HG02970 (cell line): ENCODE results near the gene PTGER4.
A peak's percentile ranks its signal among the peaks of the same experiment; 100 is the strongest.

Experiments used
- ATAC-seq: cut with Tn5 transposase; IDR thresholded peaks from one replicate; pipeline ENCODE4 v1.9.1; 2021; ENCODE audit warnings: mild to moderate bottlenecking, moderate library complexity, moderate number of reproducible peaks; ENCODE audit not compliant: unreplicated experiment, low FRiP score

PTGER4 gene

DNA sequence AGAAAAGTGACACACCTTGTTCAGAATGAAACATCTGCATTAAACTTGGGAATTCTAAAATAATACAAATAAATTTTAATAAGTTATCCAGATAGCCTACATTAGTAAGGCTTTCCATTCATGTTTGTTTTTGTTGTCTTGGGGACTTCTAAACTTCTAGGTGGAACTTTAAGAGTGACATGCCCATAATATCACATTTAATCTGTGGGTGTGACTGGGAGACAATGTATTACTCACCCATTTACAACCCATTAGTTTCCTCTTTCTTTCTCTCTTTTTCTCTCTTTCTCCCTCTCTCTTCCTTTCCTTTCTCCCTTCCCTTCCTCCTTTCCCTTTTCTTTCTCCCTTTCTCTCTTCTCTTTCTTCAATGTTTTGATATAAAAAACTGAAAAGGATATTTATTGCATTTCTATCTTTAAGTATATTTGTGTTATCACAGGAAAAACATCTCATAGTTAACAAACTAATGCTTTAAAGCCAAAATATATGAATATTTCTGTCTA, 12.5 kb upstream of the PTGER4 start:
- ATAC-seq: no peak

DNA sequence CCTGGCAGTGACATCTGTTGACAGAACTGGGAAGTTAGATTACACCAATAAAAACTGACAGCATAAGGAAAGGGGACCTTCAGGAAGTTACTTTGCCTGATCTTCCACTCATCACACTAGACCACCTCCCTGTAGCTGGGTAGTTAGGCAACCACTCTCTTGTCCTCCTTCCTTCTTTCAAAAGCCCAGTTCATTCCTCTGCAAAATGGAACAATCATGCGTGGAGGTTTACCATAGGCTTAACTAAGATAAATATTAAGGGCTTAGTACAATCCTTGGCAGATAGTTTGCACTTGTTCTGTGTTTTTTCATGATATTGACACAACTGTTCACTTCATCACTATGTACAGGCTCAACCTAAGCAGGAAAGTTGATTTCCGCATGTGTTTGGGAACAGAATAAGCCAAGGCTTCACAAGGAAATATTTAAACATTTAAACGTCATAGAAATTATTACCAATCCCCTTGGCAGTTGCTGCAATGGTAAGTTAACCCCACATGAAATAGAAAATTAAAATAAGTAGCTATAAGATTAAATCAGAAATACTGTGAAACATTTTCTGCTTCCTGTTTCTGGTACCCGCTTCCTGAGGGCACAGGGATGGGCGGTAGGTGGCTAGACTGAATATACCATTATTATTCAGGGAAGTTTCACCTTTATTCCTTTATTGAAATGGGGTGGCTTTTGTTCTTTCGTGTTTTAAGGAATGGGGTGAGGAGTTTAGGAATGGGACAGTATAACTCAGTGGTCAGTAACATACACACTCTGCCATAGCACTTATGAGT, 9.9 kb upstream of the PTGER4 start:
- no peak for ATAC-seq

DNA sequence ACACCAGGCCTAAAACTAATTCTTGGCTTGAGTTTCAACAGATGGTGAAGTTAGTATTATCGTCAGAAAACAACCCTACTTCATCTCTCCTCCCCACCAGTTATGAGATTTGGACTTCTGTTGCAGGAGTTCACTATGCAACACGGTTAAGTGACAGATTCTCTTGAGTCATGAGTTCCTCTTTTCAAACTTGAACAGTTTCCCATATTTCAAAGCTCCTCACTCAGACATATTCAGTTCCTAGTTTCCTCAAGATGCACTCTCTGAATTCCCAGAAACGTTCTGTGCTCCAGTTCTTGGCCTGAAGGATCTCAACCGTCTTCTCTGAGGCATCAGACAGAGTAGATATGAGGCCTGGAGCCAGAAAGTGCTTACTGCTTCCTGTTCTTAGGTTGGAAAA, 7.3 kb upstream of the PTGER4 start:
- no peak for ATAC-seq

- no peak for ATAC-seq
These were observed 5.0 kb upstream of the PTGER4 start for GRCh38 chr5:40674661-40675235.

DNA sequence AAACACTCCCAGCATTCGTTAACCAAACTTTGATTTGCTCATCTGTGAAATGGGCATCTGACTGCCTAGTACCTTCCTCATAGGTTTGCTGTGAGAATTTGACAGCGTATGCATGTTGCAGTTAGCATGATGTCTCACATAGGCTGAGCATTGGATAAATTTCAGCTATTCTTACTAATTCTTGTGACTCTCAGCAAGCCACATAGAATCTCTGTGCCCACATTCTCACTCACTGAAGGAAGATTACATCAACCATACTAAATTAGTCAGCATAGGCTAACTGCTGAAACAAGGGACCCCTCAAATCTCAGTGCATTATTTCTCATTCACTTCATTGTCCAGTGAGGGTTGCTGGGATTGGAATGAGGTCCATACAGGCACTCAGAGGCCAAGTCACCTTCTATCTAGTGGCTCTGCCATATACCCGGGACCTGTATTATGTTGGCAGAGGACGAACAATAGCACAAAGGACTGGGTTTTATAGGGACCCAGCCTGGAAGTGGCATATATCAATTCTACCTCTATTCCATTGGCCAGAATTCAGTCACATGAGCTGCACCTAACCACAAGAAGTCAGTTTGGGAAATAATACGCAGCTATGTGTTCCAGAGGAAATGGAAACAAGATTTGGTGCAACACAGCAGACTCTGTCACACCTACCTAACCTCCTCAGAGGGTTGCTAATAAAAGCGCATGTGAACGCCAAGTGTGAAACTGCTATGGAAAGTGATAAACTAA, 4.2 kb upstream of the PTGER4 start:
- no peak for ATAC-seq

DNA sequence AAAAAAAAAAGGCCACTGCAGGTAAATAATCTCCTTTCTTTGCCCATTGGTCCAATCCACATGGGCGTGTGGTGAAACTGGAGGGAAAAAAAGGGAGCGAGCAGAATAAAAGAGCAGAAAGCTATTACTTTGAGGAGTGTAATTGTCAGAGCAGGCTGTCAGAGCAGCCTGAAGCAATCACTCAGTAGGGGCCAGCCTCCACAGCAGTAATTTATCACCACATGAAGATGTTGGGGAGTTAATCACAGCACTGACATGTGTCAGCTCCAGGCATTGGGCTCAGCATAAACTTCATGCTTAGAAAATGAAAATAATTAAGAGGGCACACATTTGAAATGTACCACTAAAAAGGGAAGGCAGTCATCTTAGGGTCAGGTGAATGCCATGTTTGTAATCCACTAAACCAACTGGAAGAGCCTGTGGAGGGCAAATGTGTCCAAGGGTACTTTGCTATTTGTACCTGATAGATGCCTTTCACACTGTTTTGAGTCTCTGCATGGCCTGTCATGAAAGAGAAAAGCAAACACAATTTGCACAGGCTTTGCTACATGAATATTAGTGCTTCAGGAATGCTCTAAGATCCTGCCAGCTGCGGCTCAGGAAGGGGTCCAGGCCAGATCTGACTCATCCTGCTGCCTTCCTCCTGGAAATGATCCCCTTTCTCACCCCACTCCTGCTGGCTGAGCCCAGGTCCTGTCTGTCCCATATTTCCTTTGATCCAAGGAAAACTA, 2.9 kb upstream of the PTGER4 start:
- no peak for ATAC-seq

- no peak for ATAC-seq
These were observed 2.3 kb upstream of the PTGER4 start for GRCh38 chr5:40677456-40677855.

DNA sequence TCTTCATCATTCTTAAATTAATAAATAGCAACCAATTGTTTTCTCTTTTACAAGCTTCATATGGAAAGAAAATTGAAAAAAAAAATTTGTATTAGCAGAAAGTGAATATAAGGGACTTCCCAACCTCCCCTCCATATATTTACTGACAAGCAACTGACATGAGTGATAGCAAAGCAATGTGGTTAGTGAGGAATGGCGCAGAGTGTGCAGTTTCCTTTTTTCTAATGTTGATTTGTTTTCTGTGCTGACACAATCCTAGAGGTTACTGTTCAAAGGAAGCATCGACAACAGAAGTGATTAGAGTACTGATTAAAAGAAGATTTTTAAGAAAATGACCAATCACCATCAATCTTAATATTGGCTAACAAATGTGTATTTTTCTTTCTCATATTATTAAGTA, 1.7 kb upstream of the PTGER4 start:
- ATAC-seq: no peak

DNA sequence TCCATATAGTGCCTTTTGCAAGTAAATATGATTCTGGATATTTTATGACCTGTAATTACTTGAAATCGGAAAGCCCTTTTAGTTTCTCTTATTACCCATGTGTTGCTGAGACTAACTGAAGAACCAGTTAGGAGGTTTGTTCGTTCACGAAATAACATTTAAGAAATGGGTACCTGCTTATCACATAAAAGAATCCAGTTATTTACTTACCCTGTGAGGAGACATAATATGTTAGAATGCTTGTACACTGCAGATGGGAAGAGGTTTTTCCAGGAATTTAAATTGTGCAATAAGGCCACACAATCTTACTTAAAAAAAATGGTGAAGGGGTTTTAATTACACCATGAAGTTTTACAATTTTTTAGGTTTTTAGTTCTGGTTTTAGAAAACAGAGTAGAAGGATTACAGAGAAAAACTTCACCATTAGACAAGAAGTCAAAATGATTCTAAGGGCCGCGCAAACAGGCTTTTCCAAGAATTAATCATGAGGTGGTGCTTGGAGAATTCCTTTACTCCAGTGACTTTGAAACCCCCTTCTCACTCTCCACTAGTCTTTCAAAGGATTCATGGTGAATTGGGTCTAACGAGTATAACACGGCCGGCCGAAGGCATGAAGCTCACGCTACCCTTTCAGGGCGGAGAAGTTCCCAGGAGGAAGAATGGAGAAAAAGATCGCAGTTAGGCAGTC, 1.1 kb upstream of the PTGER4 start:
- ATAC-seq: no peak

- ATAC-seq: peak; percentile 72
These were observed 385 bp upstream of the PTGER4 start for GRCh38 chr5:40679148-40679912.

GRCh38 chr5:40680741-40681362, 1.1 kb downstream of the PTGER4 start:
- no peak for ATAC-seq

DNA sequence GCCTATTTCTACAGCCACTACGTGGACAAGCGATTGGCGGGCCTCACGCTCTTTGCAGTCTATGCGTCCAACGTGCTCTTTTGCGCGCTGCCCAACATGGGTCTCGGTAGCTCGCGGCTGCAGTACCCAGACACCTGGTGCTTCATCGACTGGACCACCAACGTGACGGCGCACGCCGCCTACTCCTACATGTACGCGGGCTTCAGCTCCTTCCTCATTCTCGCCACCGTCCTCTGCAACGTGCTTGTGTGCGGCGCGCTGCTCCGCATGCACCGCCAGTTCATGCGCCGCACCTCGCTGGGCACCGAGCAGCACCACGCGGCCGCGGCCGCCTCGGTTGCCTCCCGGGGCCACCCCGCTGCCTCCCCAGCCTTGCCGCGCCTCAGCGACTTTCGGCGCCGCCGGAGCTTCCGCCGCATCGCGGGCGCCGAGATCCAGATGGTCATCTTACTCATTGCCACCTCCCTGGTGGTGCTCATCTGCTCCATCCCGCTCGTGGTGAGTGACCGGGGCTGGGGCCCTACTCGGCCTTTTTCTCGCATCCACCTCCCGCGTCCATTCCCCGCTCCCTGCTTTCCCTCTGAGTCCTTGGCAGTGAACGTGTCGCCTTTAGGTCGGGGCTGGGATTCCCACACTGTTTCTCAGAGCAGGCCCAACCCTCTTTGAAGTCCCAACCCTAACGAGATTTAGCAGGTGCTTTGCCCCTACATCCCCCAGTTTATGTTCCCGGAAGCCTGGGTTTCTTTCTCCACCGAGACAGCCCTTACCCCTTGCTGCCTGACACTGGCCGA, 1.8 kb downstream of the PTGER4 start:
- ATAC-seq: no peak

GRCh38 chr5:40682154-40683017, 2.7 kb downstream of the PTGER4 start:
- no peak for ATAC-seq

- no peak for ATAC-seq
These were observed 3.6 kb downstream of the PTGER4 start for GRCh38 chr5:40683305-40683704.

GRCh38 chr5:40685193-40685592, 5.5 kb downstream of the PTGER4 start:
- ATAC-seq: no peak

- no peak for ATAC-seq
These were observed 6.3 kb downstream of the PTGER4 start for GRCh38 chr5:40685976-40686486.

DNA sequence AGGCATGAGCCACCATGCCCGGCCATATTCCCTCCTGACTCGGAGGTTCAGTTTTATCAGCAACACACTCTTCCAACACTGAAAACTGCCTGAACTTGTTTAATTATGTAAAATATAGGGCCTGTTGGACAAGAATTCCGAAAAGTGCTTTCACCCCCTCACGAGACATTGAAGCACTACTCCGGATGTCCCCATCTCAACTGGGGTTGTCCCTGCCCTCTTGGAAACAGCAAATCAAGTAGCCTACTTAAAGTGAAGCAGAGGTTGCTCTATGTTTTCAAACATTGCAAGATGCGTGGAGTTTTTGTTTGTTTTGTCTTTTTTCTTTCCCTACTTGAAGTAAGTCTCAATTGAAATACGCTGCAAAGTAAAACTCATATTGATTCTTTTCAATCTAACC, 7.6 kb downstream of the PTGER4 start:
- no peak for ATAC-seq
